ENCODE data around the gene FOXN1. TPM values are rescaled to one million over a fixed set of nuclear protein-coding genes. Genes with fewer than 3 reads are reported as not detected.

FOXN1 gene
- total and polyA plus RNA-seq, 2 of the 13 experiments (the other 11 are each of a cell fraction or from before 2014, with no cell fraction given), result 0.01 TPM; not detected in 1

- TF ChIP-seq, protein P1, sequence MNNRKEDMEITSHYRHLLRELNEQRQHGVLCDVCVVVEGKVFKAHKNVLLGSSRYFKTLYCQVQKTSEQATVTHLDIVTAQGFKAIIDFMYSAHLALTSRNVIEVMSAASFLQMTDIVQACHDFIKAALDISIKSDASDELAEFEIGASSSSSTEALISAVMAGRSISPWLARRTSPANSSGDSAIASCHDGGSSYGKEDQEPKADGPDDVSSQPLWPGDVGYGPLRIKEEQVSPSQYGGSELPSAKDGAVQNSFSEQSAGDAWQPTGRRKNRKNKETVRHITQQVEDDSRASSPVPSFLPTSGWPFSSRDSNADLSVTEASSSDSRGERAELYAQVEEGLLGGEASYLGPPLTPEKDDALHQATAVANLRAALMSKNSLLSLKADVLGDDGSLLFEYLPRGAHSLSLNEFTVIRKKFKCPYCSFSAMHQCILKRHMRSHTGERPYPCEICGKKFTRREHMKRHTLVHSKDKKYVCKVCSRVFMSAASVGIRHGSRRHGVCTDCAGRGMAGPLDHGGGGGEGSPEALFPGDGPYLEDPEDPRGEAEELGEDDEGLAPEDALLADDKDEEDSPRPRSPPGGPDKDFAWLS (CRISPR knock-in tag; IDR thresholded peaks at IDR 0.05; ENCODE audit: borderline replicate concordance), result no peak
- TF ChIP-seq RAD21 (CRISPR knock-in tag; IDR thresholded peaks at IDR 0.05) (peak; percentile 88), HNF1B (CRISPR knock-in tag; IDR thresholded peaks at IDR 0.05) (0 out of 2 replicates have a peak, but pooled peaks have one; percentile 28), ZNF768 (CRISPR knock-in tag; IDR thresholded peaks at IDR 0.05) (no peak), TAF15 (IDR thresholded peaks at IDR 0.05; ENCODE audit: low read depth, low read length, poor library complexity, severe bottlenecking) (no peak), ZNF549 (CRISPR knock-in tag; IDR thresholded peaks at IDR 0.05) (no peak), ZNF550 (CRISPR knock-in tag; IDR thresholded peaks at IDR 0.05; ENCODE audit: borderline replicate concordance) (no peak), ZBTB43 (CRISPR knock-in tag; conservative IDR thresholded peaks at IDR 0.05) (no peak), SPEN (CRISPR knock-in tag; IDR thresholded peaks at IDR 0.05; ENCODE audit: low read depth) (no peak), ZNF687 (CRISPR knock-in tag; IDR thresholded peaks at IDR 0.05) (peak; percentile 0; the same call in 1 of the 2 replicates), SMC3 (IDR thresholded peaks at IDR 0.05; ENCODE audit: low read length) (peak; percentile 75), ZNF75D (CRISPR knock-in tag; IDR thresholded peaks at IDR 0.05; ENCODE audit: borderline replicate concordance) (no peak), ETS1 (CRISPR knock-in tag; IDR thresholded peaks at IDR 0.05) (no peak)
- TF ChIP-seq, protein P2, sequence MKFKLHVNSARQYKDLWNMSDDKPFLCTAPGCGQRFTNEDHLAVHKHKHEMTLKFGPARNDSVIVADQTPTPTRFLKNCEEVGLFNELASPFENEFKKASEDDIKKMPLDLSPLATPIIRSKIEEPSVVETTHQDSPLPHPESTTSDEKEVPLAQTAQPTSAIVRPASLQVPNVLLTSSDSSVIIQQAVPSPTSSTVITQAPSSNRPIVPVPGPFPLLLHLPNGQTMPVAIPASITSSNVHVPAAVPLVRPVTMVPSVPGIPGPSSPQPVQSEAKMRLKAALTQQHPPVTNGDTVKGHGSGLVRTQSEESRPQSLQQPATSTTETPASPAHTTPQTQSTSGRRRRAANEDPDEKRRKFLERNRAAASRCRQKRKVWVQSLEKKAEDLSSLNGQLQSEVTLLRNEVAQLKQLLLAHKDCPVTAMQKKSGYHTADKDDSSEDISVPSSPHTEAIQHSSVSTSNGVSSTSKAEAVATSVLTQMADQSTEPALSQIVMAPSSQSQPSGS (CRISPR knock-in tag; IDR thresholded peaks at IDR 0.05), result no peak
These were observed 11.5 kb upstream of the FOXN1 start (continued) for GRCh38 chr17:28494445-28495188.

Measured in HepG2 (cell line).